K562 (cell line): ENCODE measurements around the gene RALGPS1.

Experiments used
- CBX1 ChIP-seq: sonication (generic); IDR thresholded peaks from 2 replicates; pipeline ENCODE4 v1.6.1; 2016; ENCODE audit warnings: antibody characterized with exemption, low read depth, mild to moderate bottlenecking
- TF ChIP-seq, protein P1 (sequence below), 3 experiments: IDR thresholded peaks in 2 of 3; conservative IDR thresholded peaks in 1 of 3; 2 replicates each; pipeline ENCODE4 v1.5.1; 2011 to 2012; ENCODE audit warnings: low read length in 3 of 3, mild to moderate bottlenecking in 3 of 3, control low read depth in 2 of 3, improper control_type of control experiment in 1 of 3, inconsistent platforms in 1 of 3, low read depth in 1 of 3, mixed read lengths in 1 of 3, moderate library complexity in 1 of 3; ENCODE audit not compliant: insufficient read depth in 2 of 3
- TF ChIP-seq, protein P2 (sequence below), 2 experiments: IDR thresholded peaks in 1 of 2; conservative IDR thresholded peaks in 1 of 2; 2 replicates each; pipeline ENCODE4 v1.6.1; 2016; ENCODE audit warnings: low read depth in 2 of 2, mild to moderate bottlenecking in 1 of 2, missing compliant biosample characterization in 1 of 2, missing genetic modification characterization in 1 of 2, moderate library complexity in 1 of 2

DNA sequence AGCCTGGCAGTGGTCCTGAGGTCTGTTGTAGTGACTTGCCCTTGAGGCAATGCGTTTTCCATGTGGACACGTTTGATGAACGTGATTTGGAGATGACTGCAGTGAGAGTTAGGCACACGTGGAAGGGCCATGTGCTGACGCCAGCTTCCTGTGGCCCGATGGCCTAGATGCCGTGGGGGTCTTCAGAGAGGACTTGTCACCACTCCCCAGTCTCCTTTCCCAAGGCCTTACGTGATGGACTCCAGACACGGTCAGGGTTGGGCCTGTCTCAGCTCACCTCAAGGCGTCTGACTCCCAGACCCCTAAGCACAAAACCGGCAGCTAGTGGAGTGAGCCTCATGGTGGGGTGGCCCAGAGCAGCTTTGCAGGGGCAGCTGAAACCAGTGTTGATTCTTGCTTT lies 115.0 kb downstream of the RALGPS1 start:
- TF ChIP-seq CBX1, result no peak
- TF ChIP-seq, protein P1, sequence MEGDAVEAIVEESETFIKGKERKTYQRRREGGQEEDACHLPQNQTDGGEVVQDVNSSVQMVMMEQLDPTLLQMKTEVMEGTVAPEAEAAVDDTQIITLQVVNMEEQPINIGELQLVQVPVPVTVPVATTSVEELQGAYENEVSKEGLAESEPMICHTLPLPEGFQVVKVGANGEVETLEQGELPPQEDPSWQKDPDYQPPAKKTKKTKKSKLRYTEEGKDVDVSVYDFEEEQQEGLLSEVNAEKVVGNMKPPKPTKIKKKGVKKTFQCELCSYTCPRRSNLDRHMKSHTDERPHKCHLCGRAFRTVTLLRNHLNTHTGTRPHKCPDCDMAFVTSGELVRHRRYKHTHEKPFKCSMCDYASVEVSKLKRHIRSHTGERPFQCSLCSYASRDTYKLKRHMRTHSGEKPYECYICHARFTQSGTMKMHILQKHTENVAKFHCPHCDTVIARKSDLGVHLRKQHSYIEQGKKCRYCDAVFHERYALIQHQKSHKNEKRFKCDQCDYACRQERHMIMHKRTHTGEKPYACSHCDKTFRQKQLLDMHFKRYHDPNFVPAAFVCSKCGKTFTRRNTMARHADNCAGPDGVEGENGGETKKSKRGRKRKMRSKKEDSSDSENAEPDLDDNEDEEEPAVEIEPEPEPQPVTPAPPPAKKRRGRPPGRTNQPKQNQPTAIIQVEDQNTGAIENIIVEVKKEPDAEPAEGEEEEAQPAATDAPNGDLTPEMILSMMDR (IDR thresholded peaks at IDR 0.05 in 2 of 3, conservative IDR thresholded peaks at IDR 0.05 in 1 of 3; ENCODE audit: insufficient read depth in 2 of 3, low read depth in 1 of 3, low read length in 3 of 3), result no peak
- TF ChIP-seq, protein P2, sequence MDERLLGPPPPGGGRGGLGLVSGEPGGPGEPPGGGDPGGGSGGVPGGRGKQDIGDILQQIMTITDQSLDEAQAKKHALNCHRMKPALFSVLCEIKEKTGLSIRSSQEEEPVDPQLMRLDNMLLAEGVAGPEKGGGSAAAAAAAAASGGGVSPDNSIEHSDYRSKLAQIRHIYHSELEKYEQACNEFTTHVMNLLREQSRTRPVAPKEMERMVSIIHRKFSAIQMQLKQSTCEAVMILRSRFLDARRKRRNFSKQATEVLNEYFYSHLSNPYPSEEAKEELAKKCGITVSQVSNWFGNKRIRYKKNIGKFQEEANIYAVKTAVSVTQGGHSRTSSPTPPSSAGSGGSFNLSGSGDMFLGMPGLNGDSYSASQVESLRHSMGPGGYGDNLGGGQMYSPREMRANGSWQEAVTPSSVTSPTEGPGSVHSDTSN (CRISPR knock-in tag; IDR thresholded peaks at IDR 0.05; ENCODE audit: low read depth), result no peak
- TF ChIP-seq, protein P2 (tag; conservative IDR thresholded peaks at IDR 0.05; ENCODE audit: low read depth), result no peak
